ENCODE results near the gene ECE1. TPM values are rescaled to one million over a fixed set of nuclear protein-coding genes. Genes with fewer than 3 reads are reported as not detected.

Gene ECE1
- total RNA-seq, 4 donors from 2014 or later: 55.9 to 149 (median 112) TPM

DNA sequence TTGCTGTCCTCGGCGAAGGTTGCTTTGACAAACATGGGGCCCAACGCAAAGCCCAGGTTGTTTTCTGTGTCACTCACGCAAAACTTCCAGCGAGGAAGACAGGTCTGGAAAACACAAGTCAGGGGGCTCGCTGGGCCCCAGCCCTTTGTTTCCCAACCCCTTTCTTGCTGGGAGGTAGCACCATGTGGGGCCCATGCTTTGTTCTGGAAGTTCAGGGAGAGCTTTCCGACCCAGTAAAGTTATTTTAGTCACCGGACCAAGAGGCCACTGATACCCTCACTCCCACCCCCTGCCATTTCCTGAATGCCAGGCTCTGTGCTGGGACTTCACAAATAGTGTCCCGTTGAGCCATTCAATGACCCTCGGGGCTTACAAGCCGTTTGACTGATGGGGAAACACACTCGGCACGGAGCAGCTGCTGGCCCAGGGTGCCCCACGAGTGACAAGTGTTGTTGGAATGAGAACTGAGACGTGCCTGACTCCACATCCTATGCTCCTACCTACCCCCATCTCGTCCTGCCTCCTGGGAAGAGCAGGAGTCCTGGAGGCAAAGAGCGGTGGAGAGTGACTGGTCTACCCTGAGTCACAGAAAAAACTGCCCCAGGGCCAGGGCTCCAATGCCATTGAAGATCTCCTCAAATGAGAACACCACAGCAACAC is 52.0 kb downstream of the ECE1 start:
- Histone ChIP-seq H3K27me3 (no peaks in the 10 kb centered on the region), H3K4me3 (no peak overlapping the region), H3K9me3 (no peaks in the 10 kb centered on the region), H3K27ac (no peak overlapping the region), H3K4me1 (no peaks in the 10 kb centered on the region), H3K36me3 (peaks cover 0 to 63% (median 13%) of the 10 kb centered on the region in 4 donors)
- in situ Hi-C loops (cut with MboI; ENCODE audit: low pct_ligation_motif_present in 1 of 4, low pct_unique_long_range_greater_than_20kb in 1 of 4, low sequenced_read_pairs in 3 of 4): loop anchor here in 2 of 4 donors (10.0 to 25.0 kb wide), 3 partner anchors 117 to 424 kb away; partner anchors contain the start of gene RAP1GAP (in 2 of the 2)
- DNase-seq: no peak
- intact Hi-C loops (cut with DNase I; ENCODE audit: low total_unique reads): no loop called here
- WGBS, 2 donors (ENCODE audit: low coverage in 1 of 2): 80 to 92% methylated on average over 1 to 17 of the region's 17 CpGs
- no peak for TF ChIP-seq EP300 (IDR thresholded peaks at IDR 0.05; ENCODE audit: low read depth)
- TF ChIP-seq POLR2A (IDR thresholded peaks at IDR 0.05): no peak
- TF ChIP-seq POLR2AphosphoS5 (IDR thresholded peaks at IDR 0.05): no peak
- TF ChIP-seq, protein P1, sequence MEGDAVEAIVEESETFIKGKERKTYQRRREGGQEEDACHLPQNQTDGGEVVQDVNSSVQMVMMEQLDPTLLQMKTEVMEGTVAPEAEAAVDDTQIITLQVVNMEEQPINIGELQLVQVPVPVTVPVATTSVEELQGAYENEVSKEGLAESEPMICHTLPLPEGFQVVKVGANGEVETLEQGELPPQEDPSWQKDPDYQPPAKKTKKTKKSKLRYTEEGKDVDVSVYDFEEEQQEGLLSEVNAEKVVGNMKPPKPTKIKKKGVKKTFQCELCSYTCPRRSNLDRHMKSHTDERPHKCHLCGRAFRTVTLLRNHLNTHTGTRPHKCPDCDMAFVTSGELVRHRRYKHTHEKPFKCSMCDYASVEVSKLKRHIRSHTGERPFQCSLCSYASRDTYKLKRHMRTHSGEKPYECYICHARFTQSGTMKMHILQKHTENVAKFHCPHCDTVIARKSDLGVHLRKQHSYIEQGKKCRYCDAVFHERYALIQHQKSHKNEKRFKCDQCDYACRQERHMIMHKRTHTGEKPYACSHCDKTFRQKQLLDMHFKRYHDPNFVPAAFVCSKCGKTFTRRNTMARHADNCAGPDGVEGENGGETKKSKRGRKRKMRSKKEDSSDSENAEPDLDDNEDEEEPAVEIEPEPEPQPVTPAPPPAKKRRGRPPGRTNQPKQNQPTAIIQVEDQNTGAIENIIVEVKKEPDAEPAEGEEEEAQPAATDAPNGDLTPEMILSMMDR (IDR thresholded peaks at IDR 0.05): no peak

DNA sequence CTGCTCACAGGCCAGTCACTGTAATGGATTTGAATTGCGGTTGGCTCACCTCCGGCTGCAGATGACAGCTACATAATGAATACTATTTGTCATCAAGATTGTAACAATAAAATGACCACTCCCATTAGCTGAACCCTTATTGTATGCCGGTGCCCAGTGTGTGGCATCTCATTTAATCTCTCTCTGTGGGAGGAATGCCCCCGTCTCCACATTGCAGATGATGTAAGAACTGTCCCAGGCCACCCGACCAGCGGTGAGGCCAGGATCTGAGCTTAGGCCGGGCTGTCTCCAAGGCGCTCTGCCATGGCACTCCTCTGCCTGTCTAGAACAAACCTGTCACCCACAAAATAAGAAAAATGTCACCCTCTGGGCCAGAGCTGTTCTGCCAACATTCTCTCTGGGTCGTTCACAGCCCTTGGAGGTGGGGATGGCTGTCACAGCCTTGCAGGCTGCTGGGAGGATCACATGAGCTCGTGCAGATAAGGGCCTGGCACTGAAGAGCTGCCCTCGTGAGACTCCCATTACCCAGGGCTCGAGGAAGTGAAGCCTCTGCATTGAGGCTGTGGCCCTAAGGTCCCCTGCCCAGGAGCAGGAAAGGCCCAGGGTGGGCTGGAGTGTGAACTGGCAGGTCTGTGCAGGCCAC is 52.7 kb downstream of the ECE1 start:
- H3K27ac ChIP-seq: no peak overlapping the region
- H3K4me3 ChIP-seq: no peak overlapping the region
- no peak for DNase-seq
- peaks cover 0 to 64% (median 13%) of the 10 kb centered on the region in 4 donors for H3K36me3 ChIP-seq
- 84% methylated on average over 12 of the region's 12 CpGs; no CpG with 5 or more reads in 1 of the 2 donors for WGBS, 2 donors (ENCODE audit: low coverage in 1 of 2)
- in situ Hi-C loops (cut with MboI; ENCODE audit: low pct_ligation_motif_present in 1 of 4, low pct_unique_long_range_greater_than_20kb in 1 of 4, low sequenced_read_pairs in 3 of 4): loop anchor here in 2 of 4 donors (10.0 to 25.0 kb wide), 3 partner anchors 117 to 425 kb away; partner anchors contain the start of gene RAP1GAP (in 2 of the 2)
- no peaks in the 10 kb centered on the region for H3K4me1 ChIP-seq
- intact Hi-C loops (cut with DNase I; ENCODE audit: low total_unique reads): no loop called here
- H3K27me3 ChIP-seq: no peaks in the 10 kb centered on the region
- H3K9me3 ChIP-seq: no peaks in the 10 kb centered on the region
- TF ChIP-seq POLR2AphosphoS5 (IDR thresholded peaks at IDR 0.05) (no peak), POLR2A (IDR thresholded peaks at IDR 0.05) (no peak), EP300 (IDR thresholded peaks at IDR 0.05; ENCODE audit: low read depth) (no peak)
- TF ChIP-seq, protein P1 (IDR thresholded peaks at IDR 0.05): no peak

DNA sequence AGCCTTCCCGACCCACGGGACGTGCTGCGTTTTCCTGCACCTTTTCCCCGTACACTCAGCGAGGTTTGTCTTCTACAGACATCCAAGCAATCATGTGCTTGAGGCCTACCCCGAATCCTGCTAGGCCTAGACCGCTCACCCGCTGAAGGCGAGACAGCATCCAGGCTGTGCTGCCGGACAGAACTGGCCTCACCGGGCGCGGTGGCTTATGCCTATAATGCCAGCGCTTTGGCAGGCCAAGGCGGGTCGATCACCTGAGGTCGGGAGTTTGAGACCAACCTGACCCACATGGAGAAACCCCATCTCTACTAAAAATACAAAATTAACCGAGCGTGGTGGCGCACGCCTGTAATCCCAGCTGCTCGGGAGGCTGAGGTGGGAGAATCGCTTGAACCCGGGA is 54.1 kb downstream of the ECE1 start:
- TF ChIP-seq POLR2AphosphoS5 (IDR thresholded peaks at IDR 0.05): no peak
- TF ChIP-seq POLR2A (IDR thresholded peaks at IDR 0.05): no peak
- no peak for TF ChIP-seq EP300 (IDR thresholded peaks at IDR 0.05; ENCODE audit: low read depth)
- TF ChIP-seq, protein P1 (IDR thresholded peaks at IDR 0.05): no peak
- Histone ChIP-seq H3K9me3 (no peaks in the 10 kb centered on the region), H3K27ac (no peak overlapping the region), H3K4me3 (no peak overlapping the region), H3K4me1 (no peaks in the 10 kb centered on the region), H3K36me3 (peaks cover 0 to 56% (median 16%) of the 10 kb centered on the region in 4 donors), H3K27me3 (no peaks in the 10 kb centered on the region)
- in situ Hi-C loops (cut with MboI; ENCODE audit: low pct_ligation_motif_present in 1 of 4, low pct_unique_long_range_greater_than_20kb in 1 of 4, low sequenced_read_pairs in 3 of 4) (loop anchor here in 2 of 4 donors (10.0 to 25.0 kb wide), 3 partner anchors 119 to 426 kb away; partner anchors contain the start of gene RAP1GAP (in 2 of the 2)), intact Hi-C loops (cut with DNase I; ENCODE audit: low total_unique reads) (no loop called here)
- WGBS, 2 donors (ENCODE audit: low coverage in 1 of 2): 97% methylated on average over 25 of the region's 25 CpGs; no CpG with 5 or more reads in 1 of the 2 donors
- DNase-seq: no peak

DNA sequence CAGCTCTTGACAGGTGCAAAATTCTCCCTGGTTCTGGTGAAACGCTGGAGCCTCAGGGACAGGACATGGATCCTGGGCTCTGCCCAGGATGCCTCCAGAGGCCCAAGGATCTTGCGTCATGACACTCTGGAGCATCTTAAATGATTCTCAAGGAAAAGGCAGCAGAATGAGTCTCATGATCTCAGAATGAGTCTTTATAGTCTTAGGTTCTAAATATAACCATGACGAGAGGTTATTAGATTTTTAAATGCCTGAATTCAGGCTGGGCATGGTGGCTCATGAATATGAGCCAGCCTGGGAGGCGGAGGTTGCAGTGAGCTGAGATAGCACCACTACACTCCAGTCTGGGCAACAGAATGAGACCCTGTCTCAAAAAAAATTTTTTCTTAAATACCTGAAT is 55.5 kb downstream of the ECE1 start:
- WGBS, 2 donors (ENCODE audit: low coverage in 1 of 2): 80 to 93% methylated on average over 3 to 4 of the region's 4 CpGs
- intact Hi-C loops (cut with DNase I; ENCODE audit: low total_unique reads): no loop called here
- Histone ChIP-seq H3K27me3 (no peaks in the 10 kb centered on the region), H3K4me3 (no peak overlapping the region), H3K27ac (no peak overlapping the region), H3K36me3 (peaks cover 0 to 57% (median 23%) of the 10 kb centered on the region in 4 donors), H3K9me3 (no peaks in the 10 kb centered on the region), H3K4me1 (no peaks in the 10 kb centered on the region)
- DNase-seq: no peak
- in situ Hi-C loops (cut with MboI; ENCODE audit: low pct_ligation_motif_present in 1 of 4, low pct_unique_long_range_greater_than_20kb in 1 of 4, low sequenced_read_pairs in 3 of 4): loop anchor here in 2 of 4 donors (10.0 to 25.0 kb wide), 3 partner anchors 120 to 428 kb away; partner anchors contain the start of gene RAP1GAP (in 2 of the 2)
- no peak for TF ChIP-seq POLR2A (IDR thresholded peaks at IDR 0.05)
- TF ChIP-seq, protein P1 (IDR thresholded peaks at IDR 0.05): no peak
- no peak for TF ChIP-seq EP300 (IDR thresholded peaks at IDR 0.05; ENCODE audit: low read depth)
- no peak for TF ChIP-seq POLR2AphosphoS5 (IDR thresholded peaks at IDR 0.05)

Data from transverse colon (tissue), 4 donors.